Hematopoietic multipotent progenitor cell treated with erythropoietin and hydrocortisone succinate and interleukin-3 and kit ligand, for 8 days (in vitro differentiated cells): ENCODE measurements around the gene SMAP2.

ENCODE experiments used
- DNase-seq: peaks from one replicate; pipeline ENCODE4 v3.0.0-alpha.2; 2015

SMAP2 gene

DNA sequence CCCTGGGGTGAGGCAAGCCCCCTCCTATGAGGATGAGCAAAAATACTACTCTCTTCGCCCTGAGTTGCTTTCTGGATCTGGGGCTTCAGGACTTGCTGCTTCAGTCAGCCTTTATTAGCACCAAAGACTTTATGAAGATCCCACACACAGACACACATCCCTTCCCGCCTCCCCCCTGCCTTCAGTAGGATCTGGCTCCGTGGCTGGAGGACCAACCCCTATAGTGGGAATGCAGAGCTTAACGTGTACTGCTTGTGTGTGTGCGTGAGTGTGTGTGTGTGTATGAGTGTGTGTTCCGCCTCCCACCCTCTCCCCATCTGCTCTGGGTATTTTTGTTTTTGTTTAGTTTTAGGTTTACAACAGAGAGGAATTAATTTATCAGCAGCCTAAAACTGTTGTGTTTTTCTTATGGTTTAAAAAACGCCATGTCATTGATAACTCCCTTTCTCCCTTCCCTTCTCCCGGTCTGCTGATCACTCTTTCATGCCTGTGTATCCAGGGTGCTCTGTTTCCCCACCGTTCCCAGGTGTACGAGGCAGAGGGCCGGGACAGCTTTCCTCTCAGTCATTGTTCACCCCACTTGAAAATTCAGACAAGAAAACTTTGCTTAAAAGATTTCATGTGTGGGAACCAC lies 49.2 kb downstream of the SMAP2 start:
- no peak for DNase-seq

DNA sequence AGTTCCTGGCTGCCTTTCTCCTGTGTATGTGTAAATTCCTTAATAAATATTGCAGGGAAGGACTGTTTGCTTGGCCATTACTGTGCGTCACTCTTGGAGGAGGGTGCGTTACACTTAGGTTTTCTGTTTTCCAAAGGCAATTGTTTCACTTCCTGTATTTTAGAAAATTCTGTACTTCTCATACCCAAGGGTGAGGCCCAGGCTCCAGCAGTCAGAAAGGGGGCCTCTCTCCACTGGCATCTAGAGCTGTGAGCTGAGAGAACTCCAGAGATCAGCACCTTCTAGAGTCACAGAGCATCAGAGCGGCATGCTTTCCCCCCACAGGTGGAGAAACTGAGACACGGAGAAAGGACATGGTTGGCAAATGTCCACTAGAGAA lies 49.7 kb downstream of the SMAP2 start:
- no peak for DNase-seq

- DNase-seq: no peak
Observed at GRCh38 chr1:40423951-40424618, 50.6 kb downstream of the SMAP2 start.

GRCh38 chr1:40425198-40425597 lies 51.7 kb downstream of the SMAP2 start:
- no peak for DNase-seq

GRCh38 chr1:40431385-40431784 lies 57.9 kb downstream of the SMAP2 start:
- no peak for DNase-seq

DNA sequence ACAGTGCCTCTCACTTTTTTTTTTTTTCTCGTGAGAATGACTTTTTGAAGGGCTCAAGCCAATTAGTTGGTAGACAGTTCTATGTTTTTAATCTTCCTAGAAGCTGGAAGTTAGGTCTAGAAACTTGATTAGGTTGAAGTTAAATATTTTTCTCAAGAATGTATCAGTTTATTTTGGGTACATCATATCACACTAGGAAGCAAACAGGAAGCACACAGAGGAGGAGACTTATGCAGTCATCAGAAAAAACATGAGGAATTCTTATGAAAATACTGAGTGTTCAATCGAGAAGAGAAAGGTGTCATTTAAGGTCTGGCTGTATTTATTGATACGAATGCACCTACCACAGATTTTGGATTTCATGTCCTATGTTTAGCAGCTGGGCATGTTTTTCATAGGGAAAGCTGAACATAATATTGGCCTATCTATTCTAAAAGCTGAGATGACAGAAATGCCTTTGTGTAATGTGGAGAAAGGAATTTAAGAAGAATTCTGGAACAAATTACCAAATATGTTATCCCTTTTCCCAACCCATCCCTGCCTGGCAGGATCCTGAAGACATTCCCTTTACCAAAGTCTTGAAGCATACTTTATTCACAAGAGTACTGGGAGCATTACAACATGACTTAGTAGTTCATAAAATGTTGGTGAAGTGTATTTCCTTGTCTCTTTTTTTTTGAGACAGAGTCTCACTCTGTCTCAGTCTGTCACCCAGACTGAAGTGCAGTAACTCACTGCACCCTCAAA lies 59.3 kb downstream of the SMAP2 start:
- no peak for DNase-seq

- DNase-seq: no peak
Observed at GRCh38 chr1:40435471-40435870, 61.9 kb downstream of the SMAP2 start.

GRCh38 chr1:40435876-40436275 lies 62.3 kb downstream of the SMAP2 start:
- DNase-seq: no peak

- peak; percentile 47 for DNase-seq
Observed at GRCh38 chr1:40438391-40439015, 65.0 kb downstream of the SMAP2 start.

DNA sequence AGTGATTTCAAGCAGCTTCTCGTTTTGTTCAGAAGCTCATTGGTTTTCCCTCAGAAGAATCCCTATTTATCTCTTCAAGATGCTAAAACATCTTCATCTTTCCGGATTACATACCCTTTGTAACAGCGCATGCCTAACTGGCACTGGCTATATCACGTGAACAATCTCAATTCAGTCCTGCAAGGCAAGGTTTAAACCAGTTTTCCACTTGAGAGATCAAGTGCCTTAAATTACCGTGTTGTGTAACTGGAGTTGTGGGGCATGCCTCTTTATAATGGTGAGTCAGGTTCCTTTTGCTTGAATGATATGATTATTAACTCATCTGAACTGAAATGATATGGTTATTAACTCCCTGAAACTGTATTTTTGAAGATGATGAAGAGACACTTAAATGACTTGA lies 65.7 kb downstream of the SMAP2 start:
- DNase-seq: no peak

DNA sequence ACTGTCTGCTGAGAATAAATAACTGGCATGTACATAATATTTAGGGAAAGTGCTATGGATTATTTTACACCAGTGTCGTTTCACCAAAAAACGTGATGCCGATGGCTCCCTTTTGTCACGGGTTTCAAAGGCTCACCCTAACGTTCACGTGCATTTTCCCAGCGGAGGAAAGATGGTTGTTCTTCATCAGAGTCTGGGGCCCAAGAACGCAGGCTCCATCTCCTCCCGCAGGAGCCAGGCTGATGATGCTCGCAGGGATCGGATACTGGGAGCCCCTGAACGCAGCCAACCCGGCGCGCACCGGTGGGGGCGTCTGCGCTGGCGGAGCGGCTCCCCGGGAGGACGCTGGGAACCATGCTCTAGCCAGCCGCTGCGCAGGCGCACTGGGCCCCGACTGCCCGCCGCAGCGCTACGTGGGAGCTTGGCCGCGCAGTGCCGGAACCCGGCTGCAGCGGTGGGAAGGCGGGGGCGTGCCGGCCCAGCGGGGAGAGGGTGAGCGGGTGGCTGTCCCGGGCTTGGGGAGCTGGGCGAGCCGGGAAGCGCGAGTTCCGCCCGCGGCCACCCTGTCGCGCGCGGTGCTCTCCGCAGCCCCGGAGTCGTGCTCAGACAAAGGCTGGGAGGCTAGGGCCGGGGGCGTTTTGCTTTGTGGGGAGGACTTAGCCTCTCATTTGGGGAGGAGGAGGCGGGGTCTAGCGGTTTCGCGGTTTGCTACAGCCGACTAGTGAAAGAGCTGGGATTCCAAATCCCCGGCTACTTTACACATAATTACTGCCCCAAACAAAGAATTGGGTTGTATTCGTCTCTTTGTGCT lies 76.4 kb downstream of the SMAP2 start, which contains the start of gene ZFP69B:
Gene ZFP69B (plus strand): TSS at position 793 of the 811 bp plus-strand sequence. CDS start 486 bp downstream, outside the sequence.
- peak; percentile 89 for DNase-seq

DNA sequence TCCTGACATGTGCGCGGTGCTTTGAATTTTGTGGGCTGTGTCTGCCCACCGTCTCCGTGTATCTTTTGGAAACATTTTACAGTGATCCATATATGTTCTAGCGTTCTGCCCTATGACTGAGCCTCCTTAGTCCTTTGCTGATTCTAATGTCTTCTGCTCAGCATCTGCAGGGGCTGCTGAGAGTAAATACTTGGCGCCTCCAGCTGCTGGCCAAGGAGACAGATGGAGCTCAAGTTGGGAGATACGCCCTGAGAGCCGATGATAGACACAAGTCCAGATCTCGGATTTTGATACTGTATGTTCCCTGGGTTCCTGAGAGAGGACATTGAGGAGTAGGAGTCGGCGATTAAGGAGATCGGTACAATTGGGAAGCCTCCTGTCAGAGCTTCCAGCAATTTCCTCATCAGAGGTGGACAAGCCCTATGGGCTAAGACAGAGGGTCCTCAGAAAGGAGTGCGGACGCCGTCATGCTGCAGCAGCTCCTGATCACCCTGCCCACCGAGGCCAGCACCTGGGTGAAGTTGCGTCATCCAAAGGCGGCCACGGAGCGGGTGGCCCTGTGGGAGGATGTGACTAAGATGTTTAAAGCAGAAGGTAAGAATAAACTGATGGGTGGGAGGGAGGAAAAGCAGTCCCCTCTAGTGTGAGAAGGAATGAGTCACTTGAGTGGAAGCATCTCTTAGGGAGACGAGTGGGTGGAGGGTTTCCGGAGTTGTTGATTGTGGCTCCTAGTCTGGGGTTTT lies 77.1 kb downstream of the SMAP2 start:
- DNase-seq: peak; percentile 54

DNA sequence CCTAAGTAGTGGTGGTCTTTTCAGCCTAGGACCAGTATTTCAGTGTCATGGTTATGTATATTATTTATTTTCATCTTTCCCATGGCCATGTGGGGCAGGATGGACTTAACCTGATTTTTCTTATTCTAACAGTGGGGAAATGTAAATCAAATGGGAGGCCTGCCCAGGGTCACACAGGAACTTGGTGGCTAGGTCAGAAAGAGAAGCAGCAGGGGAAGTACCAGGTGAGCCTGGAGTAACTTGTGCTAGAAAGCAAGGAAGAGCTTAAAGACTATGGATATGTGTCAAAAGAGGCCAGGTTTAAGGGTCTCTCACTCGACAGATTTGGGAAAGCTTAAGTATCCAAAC lies 77.7 kb downstream of the SMAP2 start:
- no peak for DNase-seq

DNA sequence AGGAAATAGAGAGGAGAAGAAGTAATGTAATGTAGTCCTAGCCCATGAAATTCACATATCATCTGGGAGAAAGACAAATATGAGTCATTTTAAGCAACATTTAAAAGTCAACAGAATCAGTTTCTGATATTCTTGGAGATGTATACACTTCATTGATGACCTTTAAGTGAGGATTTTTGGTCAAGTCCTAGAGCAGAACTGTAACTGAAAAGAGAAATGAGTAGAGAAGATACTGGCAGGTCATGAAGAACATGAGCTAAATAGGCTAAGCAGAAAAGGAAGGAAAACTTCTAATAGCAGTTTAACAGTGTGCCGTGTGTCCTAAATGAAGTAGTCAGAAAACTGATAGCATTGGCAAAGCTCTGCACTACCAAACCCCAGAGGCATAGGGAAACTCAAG lies 81.3 kb downstream of the SMAP2 start:
- DNase-seq: no peak

- DNase-seq: peak; percentile 10
Observed at GRCh38 chr1:40462956-40463590, 89.5 kb downstream of the SMAP2 start.

DNA sequence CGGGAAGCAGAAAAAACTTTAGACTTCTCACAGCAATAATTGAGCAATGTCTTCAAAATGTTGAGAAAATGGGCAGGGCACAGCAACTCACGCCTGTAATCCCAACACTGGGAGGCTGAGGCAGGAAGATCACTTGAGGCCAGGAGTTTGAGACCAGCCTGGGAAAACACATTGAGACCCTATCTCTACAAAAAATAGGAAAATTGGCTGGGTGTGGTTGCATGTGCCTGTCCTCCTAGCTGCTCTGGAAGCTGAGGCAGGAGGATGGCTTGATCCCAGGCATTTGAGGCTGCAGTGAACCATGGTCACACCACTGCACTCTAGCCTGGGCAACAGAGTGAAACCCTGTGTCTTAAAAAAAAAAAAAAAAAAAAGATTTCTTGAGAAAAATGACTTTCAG lies 95.8 kb downstream of the SMAP2 start:
- DNase-seq: no peak
